Kidney (tissue), 14 donors: ENCODE results near the gene SPOP. TPM values are rescaled to one million over a fixed set of nuclear protein-coding genes. Genes with fewer than 3 reads are reported as not detected.

Experiments used
- DNase-seq, 5 donors: peaks; one replicate each; pipeline ENCODE4 v3.0.0-alpha.2; 2013 to 2020
- FAIRE-seq: peaks from 2 replicates; lab custom pipeline; 2012; peaks lifted over from hg19 to GRCh38; lab: Jason Lieb, UNC
- H3K27ac ChIP-seq, 2 donors: one replicate each; pipeline ENCODE4 v1.7.0; 2013; ENCODE audit warnings: low read depth in 2 of 2, low read length in 2 of 2, inconsistent platforms in 1 of 2
- H3K27me3 ChIP-seq: one replicate; pipeline ENCODE4 v1.7.1; 2013; ENCODE audit warnings: low read length, inconsistent platforms; ENCODE audit not compliant: control insufficient read depth, insufficient read depth
- H3K36me3 ChIP-seq, 3 donors: one replicate each; pipeline versions ENCODE4 v1.7.0 to v1.7.1; 2013; ENCODE audit warnings: low read length in 3 of 3, control low read depth in 1 of 3, inconsistent platforms in 1 of 3; ENCODE audit not compliant: insufficient read depth in 3 of 3, control insufficient read depth in 2 of 3
- H3K4me1 ChIP-seq, 3 donors: one replicate each; pipeline versions ENCODE4 v1.7.0 to v1.7.1; 2013; ENCODE audit warnings: low read length in 3 of 3, inconsistent platforms in 1 of 3, low read depth in 1 of 3; ENCODE audit not compliant: control insufficient read depth in 2 of 3, insufficient read depth in 2 of 3
- H3K4me3 ChIP-seq, 3 donors: one replicate each; pipeline versions ENCODE4 v1.7.0 to v1.8.1; 2013; ENCODE audit warnings: low read length in 3 of 3, control low read depth in 1 of 3, inconsistent platforms in 1 of 3
- H3K9ac ChIP-seq, 3 donors: one replicate each; pipeline versions ENCODE4 v1.7.0 to v1.7.1; 2013; ENCODE audit warnings: low read length in 3 of 3, control low read depth in 1 of 3, inconsistent platforms in 1 of 3
- H3K9me3 ChIP-seq, 3 donors: one replicate each; pipeline versions ENCODE4 v1.7.0 to v1.7.1; 2013; ENCODE audit warnings: low read length in 3 of 3, control low read depth in 1 of 3, inconsistent platforms in 1 of 3; ENCODE audit not compliant: control insufficient read depth in 2 of 3, insufficient read depth in 1 of 3
- intact Hi-C: fragments of 100-400 bp; cut with DNase I; formaldehyde crosslinking; loops from one replicate; pipeline ENCODE4 v1.11.1; 2022
- polyA plus RNA-seq: library from polyadenylated mRNA; stranded (reverse); fragments of 350-450 nt; fragmentation: Illumina TruSeq; extraction: RNeasy Lipid Tissue Mini Kit (QIAGEN cat#74804); gene quantifications from one replicate; pipeline ENCODE4 v1.2.3, GENCODE V29; 2014; ENCODE audit warnings: low read depth, low replicate concordance; ENCODE audit not compliant: insufficient read depth
- total RNA-seq: library from RNA; stranded (reverse); fragmentation: NEBNext Ultra II Directional; extraction: Animal tissue kit (Norgen Biotek cat#: 25700); gene quantifications from one replicate; pipeline ENCODE4 v1.2.1, GENCODE V29; 2021
- TF ChIP-seq, protein P1 (sequence below): IDR thresholded peaks from 3 replicates; pipeline ENCODE4 v1.5.1; 2012; ENCODE audit warnings: mild to moderate bottlenecking, moderate library complexity, borderline replicate concordance; ENCODE audit not compliant: insufficient read depth; ENCODE audit errors: extremely low read depth
- donor health status: control.
- donor health status: control.
- donor health status: control.
- donor health status: control.
- donor health status: control.
- donor health status: DM: yes; HTN: yes; CAD: no.
- donor health status: Normal renal cell carcinoma (clear cell type).

Gene SPOP
- total and polyA plus RNA-seq, 2 donors from 2014 or later, result 28.2 to 73.8 TPM

DNA sequence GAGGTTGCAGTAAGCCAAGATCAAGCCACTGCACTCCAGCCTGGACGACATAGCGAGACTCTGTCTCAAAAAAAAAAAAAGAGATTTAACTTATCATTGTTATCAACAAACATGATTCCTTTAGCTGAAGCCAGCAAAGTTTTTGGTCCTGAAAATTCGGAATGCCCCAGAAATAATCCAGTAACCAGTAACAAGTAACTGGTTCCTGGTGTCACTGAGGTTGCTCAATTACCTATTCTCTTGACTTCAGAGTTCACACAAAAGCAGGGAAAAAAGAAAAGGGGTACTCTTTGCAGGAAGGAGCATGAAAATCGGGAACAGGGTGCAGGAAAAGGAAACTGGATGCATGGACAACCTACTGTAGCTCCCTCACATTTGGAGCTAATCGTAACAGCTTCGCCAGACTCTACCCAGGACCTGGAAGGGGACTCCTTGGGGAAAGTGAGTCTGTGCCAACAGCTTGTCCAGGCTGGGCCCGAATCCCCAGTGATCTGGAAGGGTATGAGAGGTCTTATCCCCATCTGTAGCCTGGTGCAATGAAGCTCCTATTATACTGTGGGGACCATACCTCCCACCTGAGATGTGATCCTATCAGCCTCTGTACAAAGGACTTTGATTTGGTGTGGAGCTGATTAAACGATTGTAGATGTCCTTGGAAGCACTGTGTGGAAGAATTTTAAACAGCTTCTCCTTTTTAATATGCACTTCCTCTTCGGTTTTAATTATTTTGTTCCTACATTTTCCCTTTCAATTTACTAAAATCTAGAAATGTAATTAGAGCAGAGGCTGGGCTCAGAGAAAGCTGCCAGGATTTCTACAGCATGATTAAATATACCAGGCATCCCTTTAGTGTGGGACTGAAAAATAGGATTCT, 3.4 kb upstream of the SPOP start:
- Histone ChIP-seq H3K9me3 (no peaks in the 10 kb centered on the region), H3K4me3 (no peak overlapping the region), H3K36me3 (no peaks in the 10 kb centered on the region), H3K27me3 (no peaks in the 10 kb centered on the region), H3K4me1 (peaks cover 0 to 11% (median 5%) of the 10 kb centered on the region in 3 donors), H3K9ac (no peak overlapping the region), H3K27ac (no peak overlapping the region)
- intact Hi-C loops, result no loop called here
- FAIRE-seq (no peak), DNase-seq (no peak)
- TF ChIP-seq, protein P1, sequence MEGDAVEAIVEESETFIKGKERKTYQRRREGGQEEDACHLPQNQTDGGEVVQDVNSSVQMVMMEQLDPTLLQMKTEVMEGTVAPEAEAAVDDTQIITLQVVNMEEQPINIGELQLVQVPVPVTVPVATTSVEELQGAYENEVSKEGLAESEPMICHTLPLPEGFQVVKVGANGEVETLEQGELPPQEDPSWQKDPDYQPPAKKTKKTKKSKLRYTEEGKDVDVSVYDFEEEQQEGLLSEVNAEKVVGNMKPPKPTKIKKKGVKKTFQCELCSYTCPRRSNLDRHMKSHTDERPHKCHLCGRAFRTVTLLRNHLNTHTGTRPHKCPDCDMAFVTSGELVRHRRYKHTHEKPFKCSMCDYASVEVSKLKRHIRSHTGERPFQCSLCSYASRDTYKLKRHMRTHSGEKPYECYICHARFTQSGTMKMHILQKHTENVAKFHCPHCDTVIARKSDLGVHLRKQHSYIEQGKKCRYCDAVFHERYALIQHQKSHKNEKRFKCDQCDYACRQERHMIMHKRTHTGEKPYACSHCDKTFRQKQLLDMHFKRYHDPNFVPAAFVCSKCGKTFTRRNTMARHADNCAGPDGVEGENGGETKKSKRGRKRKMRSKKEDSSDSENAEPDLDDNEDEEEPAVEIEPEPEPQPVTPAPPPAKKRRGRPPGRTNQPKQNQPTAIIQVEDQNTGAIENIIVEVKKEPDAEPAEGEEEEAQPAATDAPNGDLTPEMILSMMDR, result no peak

DNA sequence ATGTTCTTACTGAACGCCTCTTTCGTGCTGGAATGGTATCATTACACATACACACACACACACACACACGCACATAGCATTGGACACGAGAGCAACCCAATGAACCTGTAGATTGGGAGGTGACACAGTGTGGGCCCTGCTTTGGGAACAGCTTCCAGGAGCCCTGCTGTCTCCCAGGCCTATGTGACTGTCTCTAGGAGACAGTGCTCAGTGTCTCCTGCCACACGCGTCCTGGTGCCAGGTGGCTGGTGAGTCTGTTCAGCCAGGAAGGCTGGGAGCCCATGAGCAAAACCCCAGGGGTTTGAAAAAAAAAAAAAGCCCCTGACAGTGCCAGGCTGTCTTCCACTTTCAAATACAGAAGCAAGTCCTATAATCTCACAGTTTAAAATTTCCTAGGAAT, 2.4 kb upstream of the SPOP start:
- H3K27me3 ChIP-seq, result no peaks in the 10 kb centered on the region
- intact Hi-C loops, result no loop called here
- H3K4me1 ChIP-seq, result peaks cover 0 to 21% (median 11%) of the 10 kb centered on the region in 3 donors
- DNase-seq (no peak), FAIRE-seq (no peak)
- no peaks in the 10 kb centered on the region for H3K36me3 ChIP-seq
- no peaks in the 10 kb centered on the region for H3K9me3 ChIP-seq
- H3K4me3 ChIP-seq, result no peak overlapping the region
- TF ChIP-seq, protein P1, result no peak
- H3K9ac ChIP-seq, result no peak overlapping the region
- no peak overlapping the region for H3K27ac ChIP-seq

DNA sequence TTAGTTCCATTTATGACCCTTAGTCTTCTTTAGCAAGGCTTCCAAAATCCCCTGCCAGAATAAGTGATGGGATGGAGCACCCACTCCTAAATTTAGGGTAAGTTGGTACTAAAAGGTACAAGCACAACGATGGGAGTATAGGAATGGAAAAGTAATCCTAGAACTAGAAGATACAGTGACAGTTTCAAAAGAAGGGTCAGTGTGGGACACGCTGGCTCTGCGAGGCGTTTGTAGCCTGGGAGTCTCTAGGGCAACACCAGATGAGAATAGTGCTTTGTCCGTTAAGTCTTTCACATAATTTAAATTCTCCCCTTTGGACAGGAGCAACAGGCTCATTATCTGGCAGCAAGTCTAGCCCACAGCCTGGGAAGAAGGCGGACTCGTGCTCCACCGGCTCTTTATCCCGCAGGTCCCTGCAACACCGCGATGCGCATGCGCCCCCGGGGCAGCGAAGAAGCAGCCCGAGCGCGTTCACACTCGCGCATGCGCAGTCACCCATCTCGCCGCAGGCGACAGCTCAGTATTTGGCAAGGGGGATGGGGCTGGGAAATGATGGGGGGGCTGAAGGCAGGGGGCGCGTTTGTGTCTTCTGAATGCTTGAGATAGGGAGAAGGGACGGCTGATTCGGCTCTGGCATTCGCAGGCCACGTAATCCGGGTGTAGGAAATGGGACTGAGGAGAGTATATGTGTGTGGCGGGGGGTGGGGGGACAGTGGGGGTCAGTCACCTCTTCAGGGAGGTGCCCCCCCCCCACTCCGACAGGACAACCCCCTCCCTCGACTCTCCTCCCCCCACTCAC, 564 bp downstream of the SPOP start:
- Histone ChIP-seq H3K9me3 (no peaks in the 10 kb centered on the region), H3K36me3 (no peaks in the 10 kb centered on the region), H3K4me1 (peaks cover 0 to 27% (median 13%) of the 10 kb centered on the region in 3 donors), H3K27ac (peak overlapping the region; percentile 98 to 99), H3K9ac (peak overlapping the region; percentile 20 to 95 (median 85)), H3K27me3 (no peaks in the 10 kb centered on the region), H3K4me3 (peak overlapping the region; percentile 68 to 92 (median 71))
- DNase-seq, result peak; percentile 96 to 99 (median 98)
- intact Hi-C loops, result no loop called here
- no peak for FAIRE-seq
- TF ChIP-seq, protein P1, result no peak
